GM21381 (cell line): ENCODE measurements around the gene KRTAP10-10.
"Not testable (repeated sequence)": the region's sequence is repeated elsewhere in the genome, so short reads cannot be mapped to it uniquely, and the experiment has no call there.

Source experiments
- ATAC-seq: cut with Tn5 transposase; IDR thresholded peaks from one replicate; pipeline ENCODE4 v1.9.1; 2021; ENCODE audit warnings: mild to moderate bottlenecking, moderate library complexity; ENCODE audit not compliant: unreplicated experiment

KRTAP10-10 gene

GRCh38 chr21:44650265-44650972 is 13.3 kb downstream of the KRTAP10-10 start:
- ATAC-seq = no peak

DNA sequence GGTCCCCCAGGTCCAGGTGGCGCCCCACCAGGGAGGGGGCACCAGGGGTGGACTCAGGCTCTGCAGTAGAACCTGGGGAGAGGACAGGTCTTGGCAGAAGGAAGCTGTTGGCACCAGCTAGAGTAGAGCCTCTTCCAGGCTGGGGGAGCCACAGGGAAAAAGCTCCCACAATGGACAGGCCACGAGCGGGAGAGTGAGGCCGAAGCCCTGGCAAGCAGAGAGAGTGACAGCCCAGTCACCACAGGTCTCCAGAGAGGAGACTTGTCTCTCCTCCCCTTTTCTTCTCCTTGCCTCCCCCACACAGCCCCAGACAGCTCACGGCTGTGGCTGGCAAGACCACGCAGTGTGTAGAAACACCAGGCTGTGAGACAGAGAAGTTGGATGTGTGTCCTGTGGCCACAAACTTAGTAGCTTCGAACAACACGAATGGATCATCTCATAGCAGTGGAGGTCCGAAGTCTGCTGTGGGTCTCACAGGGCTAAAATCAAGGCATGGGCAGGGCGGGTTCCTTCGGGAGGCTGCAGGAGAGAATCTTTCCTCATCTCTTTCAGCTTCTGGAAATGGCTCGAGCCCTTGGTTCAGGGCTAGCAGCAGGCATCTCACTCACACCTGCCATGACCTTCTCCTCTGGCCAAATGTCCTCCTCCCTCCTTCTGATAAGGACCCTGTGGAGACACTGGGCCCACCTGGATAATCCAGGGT is 14.0 kb downstream of the KRTAP10-10 start:
- no peak for ATAC-seq

DNA sequence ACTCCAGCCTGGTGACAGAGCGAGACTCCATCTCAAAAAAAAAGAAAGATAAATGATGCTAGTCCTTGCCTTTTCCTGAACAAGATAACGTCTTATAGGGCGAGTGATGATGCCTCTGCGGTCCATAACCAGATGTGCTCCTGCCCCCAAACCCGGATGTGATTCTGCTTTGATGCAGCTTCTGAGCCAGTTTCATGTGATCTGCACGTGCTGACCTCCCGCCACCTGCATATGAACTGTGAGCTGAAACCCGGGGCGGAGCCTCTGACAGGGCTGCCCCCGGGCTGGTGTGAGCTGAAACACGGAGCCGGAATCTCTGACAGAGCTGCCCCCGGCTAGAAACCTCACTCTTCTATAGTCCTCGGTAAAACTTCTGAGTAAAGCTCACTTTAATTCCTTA is 16.0 kb downstream of the KRTAP10-10 start:
- no peak for ATAC-seq

- no peak for ATAC-seq
Measured at GRCh38 chr21:44653656-44654575, 16.8 kb downstream of the KRTAP10-10 start.

DNA sequence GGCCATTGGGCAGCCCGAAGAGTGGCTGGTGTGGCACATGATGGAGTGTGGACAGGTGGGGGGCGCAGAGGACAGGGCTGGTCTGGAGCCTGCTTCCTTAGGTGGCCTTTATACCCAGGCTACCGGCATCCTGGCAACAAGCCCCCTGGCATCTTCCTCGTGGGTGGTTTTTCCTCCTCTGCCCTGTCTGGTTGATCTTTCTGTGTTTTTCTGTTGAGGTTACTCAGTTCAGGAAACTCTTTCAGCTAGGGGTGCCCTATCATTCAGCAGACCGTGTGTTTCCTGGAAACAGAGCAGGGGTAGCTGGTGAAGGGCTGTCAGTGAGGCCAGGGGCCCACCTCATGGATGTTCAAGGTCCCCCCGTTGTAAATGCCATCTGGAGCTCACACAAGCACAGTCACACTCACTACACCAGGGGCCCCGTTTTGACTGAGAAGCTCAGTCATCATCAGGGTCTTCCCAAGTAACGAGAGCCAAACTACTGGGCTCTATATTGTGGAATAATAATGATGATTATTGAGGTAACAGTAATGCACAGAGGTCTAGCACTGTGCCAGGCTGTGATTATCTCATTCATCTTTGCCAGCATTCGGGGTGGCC is 17.5 kb downstream of the KRTAP10-10 start, which contains the start of gene KRTAP12-4:
KRTAP12-4 (minus strand) TSS at position 84 of the 600 bp plus-strand sequence; CDS start at position 39, 45 bp downstream.
- ATAC-seq = no peak

GRCh38 chr21:44656868-44657267 is 19.7 kb downstream of the KRTAP10-10 start:
- no peak for ATAC-seq

GRCh38 chr21:44657635-44658540 is 20.7 kb downstream of the KRTAP10-10 start, which contains the start of gene KRTAP12-3:
KRTAP12-3 (plus strand) TSS chr21:44657932; CDS start chr21:44657980, 48 bp downstream.
- no peak for ATAC-seq

DNA sequence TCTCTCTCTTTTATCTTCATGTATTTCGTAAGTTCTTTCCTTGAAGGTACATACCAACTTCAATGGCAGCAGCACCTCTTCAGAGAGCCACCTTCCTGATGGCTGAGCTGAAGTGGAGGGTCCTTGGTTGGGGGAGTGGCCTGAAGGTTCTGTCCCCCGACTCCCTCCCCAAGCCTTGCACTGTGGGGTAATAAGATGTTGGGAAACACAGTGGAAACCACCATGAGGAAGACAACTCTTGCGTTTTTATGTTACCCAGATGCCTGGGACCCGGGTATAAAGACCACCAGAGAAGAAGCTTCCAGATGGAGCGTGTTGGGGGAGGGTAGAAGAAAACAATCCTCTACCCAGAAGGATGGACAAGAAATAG is 21.4 kb downstream of the KRTAP10-10 start:
- no peak for ATAC-seq

GRCh38 chr21:44658913-44659595 is 21.9 kb downstream of the KRTAP10-10 start:
- ATAC-seq = no peak

DNA sequence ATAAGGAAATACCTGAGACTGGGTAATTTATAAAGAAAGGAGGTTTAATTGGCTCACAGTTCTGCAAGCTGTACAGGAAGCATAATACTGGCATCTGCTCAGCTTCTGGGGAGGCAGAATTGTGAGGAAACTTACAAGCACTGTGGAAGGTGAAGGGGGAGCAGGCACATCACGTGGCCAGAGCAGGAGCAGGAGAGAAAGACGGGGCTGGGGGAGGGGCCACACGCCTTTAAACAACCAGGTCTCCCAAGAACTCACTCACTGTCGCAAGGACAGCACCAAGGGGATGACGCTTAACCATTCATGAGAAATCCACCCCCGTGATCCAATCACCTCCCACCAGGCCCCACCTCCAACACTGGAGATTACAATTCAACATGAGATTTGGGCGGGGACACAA is 24.4 kb downstream of the KRTAP10-10 start:
- ATAC-seq = not testable (repeated sequence)

DNA sequence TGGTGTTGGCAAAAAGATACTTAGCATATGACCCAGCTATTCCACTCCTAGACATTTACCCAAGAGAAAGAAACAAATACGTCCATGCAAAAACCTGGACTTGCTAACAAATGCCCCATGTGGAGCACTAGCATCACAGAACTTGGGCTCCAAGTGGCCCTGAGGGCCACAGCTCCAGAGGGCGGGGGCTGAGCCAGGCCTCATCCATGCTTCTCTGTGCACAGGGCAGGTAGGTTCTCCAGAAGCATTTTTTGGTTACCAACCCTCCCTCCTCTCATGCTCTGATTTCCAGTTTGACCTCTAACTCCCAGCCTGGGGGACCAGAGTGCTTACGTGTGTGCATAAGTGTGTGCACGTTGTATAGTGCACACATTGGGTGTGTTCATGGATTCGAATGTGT is 27.5 kb downstream of the KRTAP10-10 start:
- no peak for ATAC-seq

- no peak for ATAC-seq
Measured at GRCh38 chr21:44666401-44667320, 29.5 kb downstream of the KRTAP10-10 start, which contains the start of gene KRTAP12-2. KRTAP12-2 (minus strand) TSS chr21:44666927; CDS start chr21:44666886, 41 bp downstream.

DNA sequence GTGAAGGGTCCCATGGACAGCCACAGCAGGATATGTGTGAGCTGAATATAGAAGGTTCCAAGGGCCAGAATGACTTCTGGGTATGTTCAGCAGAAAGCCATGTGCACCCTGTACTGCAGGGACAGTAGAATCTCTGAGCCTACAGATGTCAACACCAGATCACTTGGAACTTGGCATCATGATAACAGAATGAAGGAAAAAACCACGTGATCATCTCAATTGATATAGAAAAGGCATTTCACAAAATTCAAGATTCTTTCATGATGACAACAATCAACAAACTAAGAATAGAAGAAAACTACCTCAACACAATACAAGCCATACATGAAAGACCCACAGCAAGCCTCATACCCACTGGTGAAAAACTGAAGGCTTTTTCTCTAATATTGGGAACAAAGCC is 30.5 kb downstream of the KRTAP10-10 start:
- ATAC-seq = no peak

DNA sequence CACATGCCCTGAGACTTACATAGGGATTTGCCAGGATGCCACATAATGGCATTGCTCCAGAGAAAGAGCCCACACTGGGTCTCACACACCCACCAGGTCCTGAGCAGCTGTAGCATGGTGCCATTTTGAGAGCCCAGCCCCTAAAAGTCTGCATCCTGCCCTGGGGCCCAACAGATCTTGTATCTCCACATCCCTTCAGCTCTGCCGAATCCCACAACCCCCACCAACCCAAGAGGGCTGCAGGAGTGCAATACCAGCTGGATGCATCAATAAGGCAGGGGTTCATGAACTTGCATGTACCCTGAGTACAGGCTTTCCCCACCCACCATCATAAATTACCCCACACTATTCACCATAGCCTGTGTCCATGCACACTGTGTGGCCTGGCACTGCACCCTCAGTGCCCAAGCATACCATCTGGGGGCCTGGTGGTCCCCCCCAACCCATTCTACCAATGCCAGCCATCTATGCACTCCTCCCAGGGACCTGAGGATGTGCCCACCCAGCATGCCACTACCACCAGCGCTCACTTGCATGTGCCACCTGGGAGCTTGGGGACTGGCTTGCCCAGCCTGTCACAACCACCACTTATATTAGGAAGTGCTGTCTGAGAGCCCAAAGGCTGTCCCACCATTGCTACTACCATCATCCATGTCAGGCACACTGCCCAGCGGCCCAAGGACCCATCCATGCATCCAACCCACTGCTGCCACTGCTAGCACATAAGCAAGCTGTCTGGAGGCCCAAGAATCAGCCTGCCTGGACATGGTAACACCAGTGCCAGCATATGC is 33.7 kb downstream of the KRTAP10-10 start:
- no peak for ATAC-seq

- no peak for ATAC-seq
Measured at GRCh38 chr21:44671911-44672310, 34.8 kb downstream of the KRTAP10-10 start.

- ATAC-seq = no peak
Measured at GRCh38 chr21:44677881-44678280, 40.7 kb downstream of the KRTAP10-10 start.

DNA sequence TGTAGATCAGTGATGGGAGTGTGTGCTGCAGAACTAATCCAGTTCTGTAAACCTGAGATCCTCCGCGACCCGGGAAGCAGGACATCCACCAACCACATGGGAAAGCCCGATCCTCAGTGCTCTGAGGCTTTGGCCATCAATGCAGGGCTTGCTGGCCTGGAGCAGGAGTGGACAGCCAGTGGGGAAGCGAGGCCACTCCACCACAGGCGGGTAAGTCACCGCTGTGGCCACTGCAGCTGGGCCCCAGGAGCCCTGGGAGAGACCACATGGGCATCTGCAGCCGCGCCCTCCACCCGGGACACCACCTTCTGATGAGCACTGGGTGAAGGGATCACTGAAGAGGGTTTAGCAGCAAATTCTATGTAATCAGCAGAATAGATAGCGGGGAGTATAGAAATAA is 44.0 kb downstream of the KRTAP10-10 start:
- ATAC-seq = no peak
